Measurements from ENCODE around the gene CMTM7.
A peak's percentile ranks its signal among the peaks of the same experiment; 100 is the strongest.
"Not testable (repeated sequence)": the region's sequence is repeated elsewhere in the genome, so short reads cannot be mapped to it uniquely, and the experiment has no call there.

The CMTM7 gene

GRCh38 chr3:32460031-32460749 lies 68.5 kb downstream of the CMTM7 start (continued):
- TF ChIP-seq SCRT2 (tag by site-specific recombination; IDR thresholded peaks at IDR 0.05) (no peak), PRDM6 (tag by site-specific recombination; IDR thresholded peaks at IDR 0.05) (no peak), PRDM4 (tag by site-specific recombination; IDR thresholded peaks at IDR 0.05) (peak; percentile 67), ZNF48 (tag by site-specific recombination; IDR thresholded peaks at IDR 0.05) (no peak), ZBTB20 (tag by site-specific recombination; IDR thresholded peaks at IDR 0.05) (no peak), GLIS1 (tag by site-specific recombination; IDR thresholded peaks at IDR 0.05) (no peak), ZNF76 (tag by site-specific recombination; IDR thresholded peaks at IDR 0.05; ENCODE audit: borderline replicate concordance, low read depth) (no peak), ZNF112 (tag by site-specific recombination; IDR thresholded peaks at IDR 0.05) (no peak), ZSCAN16 (tag by site-specific recombination; IDR thresholded peaks at IDR 0.05) (no peak), SETDB1 (IDR thresholded peaks at IDR 0.05; ENCODE audit: insufficient read length, low read length) (no peak), ZNF549 (tag by site-specific recombination; IDR thresholded peaks at IDR 0.05) (no peak), ZBTB17 (tag by site-specific recombination; IDR thresholded peaks at IDR 0.05) (no peak), ZIC2 (tag by site-specific recombination; IDR thresholded peaks at IDR 0.05) (peak; percentile 67)
- TF ChIP-seq, protein P1, sequence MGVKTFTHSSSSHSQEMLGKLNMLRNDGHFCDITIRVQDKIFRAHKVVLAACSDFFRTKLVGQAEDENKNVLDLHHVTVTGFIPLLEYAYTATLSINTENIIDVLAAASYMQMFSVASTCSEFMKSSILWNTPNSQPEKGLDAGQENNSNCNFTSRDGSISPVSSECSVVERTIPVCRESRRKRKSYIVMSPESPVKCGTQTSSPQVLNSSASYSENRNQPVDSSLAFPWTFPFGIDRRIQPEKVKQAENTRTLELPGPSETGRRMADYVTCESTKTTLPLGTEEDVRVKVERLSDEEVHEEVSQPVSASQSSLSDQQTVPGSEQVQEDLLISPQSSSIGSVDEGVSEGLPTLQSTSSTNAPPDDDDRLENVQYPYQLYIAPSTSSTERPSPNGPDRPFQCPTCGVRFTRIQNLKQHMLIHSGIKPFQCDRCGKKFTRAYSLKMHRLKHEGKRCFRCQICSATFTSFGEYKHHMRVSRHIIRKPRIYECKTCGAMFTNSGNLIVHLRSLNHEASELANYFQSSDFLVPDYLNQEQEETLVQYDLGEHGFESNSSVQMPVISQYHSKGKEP (tag by site-specific recombination; IDR thresholded peaks at IDR 0.05): peak; percentile 92

- H3K27ac ChIP-seq (ENCODE audit: extremely low read depth, low read depth, low read length); H3K36me3 ChIP-seq (ENCODE audit: control insufficient read depth in 2 of 2, insufficient read depth in 1 of 2, low read length in 2 of 2); H3K4me1 ChIP-seq (ENCODE audit: control insufficient read depth, insufficient read depth, low read length); H3K4me3 ChIP-seq (ENCODE audit: low read depth, low read length); H3K9me3 ChIP-seq (ENCODE audit: control insufficient read depth, insufficient read depth, low read depth, low read length); POLR2A ChIA-PET: not testable (repeated sequence)
- CTCF ChIA-PET: interaction anchor here (1.4 kb wide), 1 partner anchor 11 kb away, joined by 4 read pairs; no protein-coding TSS in a partner anchor
- 0 out of 2 replicates have a peak, but pooled peaks have one; percentile 39 for TF ChIP-seq PRDM1 (tag by site-specific recombination; IDR thresholded peaks at IDR 0.05)
Measured at GRCh38 chr3:32460817-32461496, 69.3 kb downstream of the CMTM7 start.

DNA sequence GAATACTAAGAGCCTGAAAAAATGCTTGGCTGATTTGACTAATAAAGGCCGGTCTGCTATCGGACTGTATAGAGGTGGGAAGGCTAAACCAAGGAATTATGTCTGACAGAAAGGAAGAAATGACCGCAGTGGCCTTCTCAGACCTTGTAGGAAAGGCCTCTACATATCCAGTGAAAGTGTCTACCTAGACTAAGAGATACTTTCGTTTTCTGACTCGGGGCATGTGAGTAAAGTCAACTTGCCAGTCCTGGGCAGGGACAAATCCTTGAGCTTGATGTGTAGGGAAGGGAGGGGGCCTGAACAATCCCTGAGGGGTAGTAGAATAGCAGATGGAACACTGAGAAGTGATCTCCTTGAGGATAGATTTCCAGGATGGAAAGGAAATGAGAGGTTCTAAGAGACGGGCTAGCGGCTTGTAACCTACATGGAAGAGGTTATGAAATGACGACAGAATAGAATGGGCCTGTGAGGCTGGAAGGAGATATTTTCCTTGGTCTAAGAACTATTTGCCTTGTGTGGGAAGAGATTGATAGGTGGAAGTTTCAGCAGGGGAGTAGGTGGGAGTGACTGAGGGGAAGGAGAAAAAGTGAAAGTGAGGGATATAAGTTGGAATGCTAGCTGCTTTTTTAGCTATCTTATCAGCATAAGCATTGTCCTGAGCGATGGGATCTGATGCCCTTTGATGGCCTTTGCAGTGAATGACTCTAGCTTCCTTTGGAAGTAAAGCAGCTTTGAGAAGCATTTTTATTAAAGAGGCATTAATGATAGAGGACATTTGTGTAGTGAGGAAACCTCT lies 70.7 kb downstream of the CMTM7 start:
- H3K36me3 ChIP-seq (ENCODE audit: control insufficient read depth in 2 of 2, insufficient read depth in 1 of 2, low read length in 2 of 2); H3K4me3 ChIP-seq (ENCODE audit: low read depth, low read length); H3K9me3 ChIP-seq (ENCODE audit: control insufficient read depth, insufficient read depth, low read depth, low read length); H3K27ac ChIP-seq (ENCODE audit: extremely low read depth, low read depth, low read length); H3K4me1 ChIP-seq (ENCODE audit: control insufficient read depth, insufficient read depth, low read length); POLR2A ChIA-PET: not testable (repeated sequence)
- CTCF ChIA-PET: interaction anchor here (0.9 kb wide), 1 partner anchor 88 kb away, joined by 3 read pairs; no protein-coding TSS in a partner anchor
- peak; percentile 57 for TF ChIP-seq ZFHX2 (tag by site-specific recombination; conservative IDR thresholded peaks at IDR 0.05)
- peak; percentile 56; the same call in 1 of the 2 replicates for TF ChIP-seq EGR2 (tag by site-specific recombination; IDR thresholded peaks at IDR 0.05; ENCODE audit: low read depth)

- H3K4me1 ChIP-seq (ENCODE audit: control insufficient read depth, insufficient read depth, low read length); H3K36me3 ChIP-seq (ENCODE audit: control insufficient read depth in 2 of 2, insufficient read depth in 1 of 2, low read length in 2 of 2); H3K4me3 ChIP-seq (ENCODE audit: low read depth, low read length); POLR2A ChIA-PET; CTCF ChIA-PET; H3K9me3 ChIP-seq (ENCODE audit: control insufficient read depth, insufficient read depth, low read depth, low read length); H3K27ac ChIP-seq (ENCODE audit: extremely low read depth, low read depth, low read length): not testable (repeated sequence)
Measured at GRCh38 chr3:32463415-32463814, 71.8 kb downstream of the CMTM7 start.

- H3K36me3 ChIP-seq (ENCODE audit: control insufficient read depth in 2 of 2, insufficient read depth in 1 of 2, low read length in 2 of 2); POLR2A ChIA-PET; H3K4me1 ChIP-seq (ENCODE audit: control insufficient read depth, insufficient read depth, low read length); H3K9me3 ChIP-seq (ENCODE audit: control insufficient read depth, insufficient read depth, low read depth, low read length); H3K27ac ChIP-seq (ENCODE audit: extremely low read depth, low read depth, low read length); H3K4me3 ChIP-seq (ENCODE audit: low read depth, low read length): not testable (repeated sequence)
- CTCF ChIA-PET: interaction anchor here (0.9 to 1.0 kb wide), 2 partner anchors 70 to 90 kb away, joined by 4 to 5 read pairs; no protein-coding TSS in a partner anchor
Measured at GRCh38 chr3:32464726-32465125, 73.1 kb downstream of the CMTM7 start.

Measured in HEK293 (cell line).